ENCODE results near the gene FUT2.

Gene FUT2

GRCh38 chr19:48740164-48740972 lies 44.6 kb downstream of the FUT2 start, which contains the start of gene RASIP1 (continued):
- TF ChIP-seq TSHZ1 (tag by site-specific recombination; IDR thresholded peaks at IDR 0.05; ENCODE audit: borderline replicate concordance) (no peak), ZNF184 (tag by site-specific recombination; IDR thresholded peaks at IDR 0.05) (no peak), ZBTB21 (tag by site-specific recombination; IDR thresholded peaks at IDR 0.05) (no peak), ZNF19 (tag by site-specific recombination; IDR thresholded peaks at IDR 0.05; ENCODE audit: low read depth) (no peak), ZNF146 (tag by site-specific recombination; IDR thresholded peaks at IDR 0.05) (no peak), BCL11A (tag by site-specific recombination; IDR thresholded peaks at IDR 0.05; ENCODE audit: low read depth) (no peak), ZNF132 (tag by site-specific recombination; IDR thresholded peaks at IDR 0.05; ENCODE audit: borderline replicate concordance) (no peak)

- no peak overlapping the region for H3K4me3 ChIP-seq (ENCODE audit: low read depth, low read length)
- ChIA-PET CTCF (interaction anchor here (0.7 kb wide), 1 partner anchor 258 kb away, joined by 3 read pairs; no protein-coding TSS in a partner anchor), POLR2A (no interaction called here)
- H3K4me1 ChIP-seq (ENCODE audit: control insufficient read depth, insufficient read depth, low read length), result peaks cover 5% of the 10 kb centered on the region
- no peaks in the 10 kb centered on the region for H3K9me3 ChIP-seq (ENCODE audit: control insufficient read depth, insufficient read depth, low read depth, low read length)
- 0 out of 2 replicates have a peak overlapping the region, but pooled peaks have one; percentile 12 for H3K27ac ChIP-seq (ENCODE audit: extremely low read depth, low read depth, low read length)
- H3K36me3 ChIP-seq (ENCODE audit: control insufficient read depth in 2 of 2, insufficient read depth in 1 of 2, low read length in 2 of 2), result no peaks in the 10 kb centered on the region
- TF ChIP-seq ZIC2 (tag by site-specific recombination; IDR thresholded peaks at IDR 0.05) (no peak), SP2 (tag by site-specific recombination; IDR thresholded peaks at IDR 0.05) (peak; percentile 53), ZNF664 (tag by site-specific recombination; IDR thresholded peaks at IDR 0.05) (no peak), ZNF629 (tag by site-specific recombination; IDR thresholded peaks at IDR 0.05) (no peak), ZBTB11 (tag by site-specific recombination; conservative IDR thresholded peaks at IDR 0.05; ENCODE audit: low read depth) (no peak), ZNF248 (tag by site-specific recombination; IDR thresholded peaks at IDR 0.05) (no peak), ZNF843 (tag by site-specific recombination; IDR thresholded peaks at IDR 0.05) (no peak), KLF9 (tag by site-specific recombination; IDR thresholded peaks at IDR 0.05; ENCODE audit: low read depth) (peak; percentile 97), ZNF140 (tag by site-specific recombination; IDR thresholded peaks at IDR 0.05) (no peak), ZNF707 (tag by site-specific recombination; IDR thresholded peaks at IDR 0.05) (0 out of 2 replicates have a peak, but pooled peaks have one; percentile 13), ZNF501 (tag by site-specific recombination; IDR thresholded peaks at IDR 0.05) (no peak), ZBTB1 (tag by site-specific recombination; IDR thresholded peaks at IDR 0.05) (no peak), ZNF10 (tag by site-specific recombination; IDR thresholded peaks at IDR 0.05) (no peak), ZNF391 (tag by site-specific recombination; IDR thresholded peaks at IDR 0.05; ENCODE audit: borderline replicate concordance, low read depth) (no peak), ZNF354C (tag by site-specific recombination; IDR thresholded peaks at IDR 0.05; ENCODE audit: borderline replicate concordance, low read depth) (no peak), ZNF704 (tag by site-specific recombination; IDR thresholded peaks at IDR 0.05) (no peak), ZNF658 (tag by site-specific recombination; IDR thresholded peaks at IDR 0.05) (no peak), ZNF510 (tag by site-specific recombination; IDR thresholded peaks at IDR 0.05; ENCODE audit: insufficient replicate concordance) (no peak), ZNF600 (tag by site-specific recombination; IDR thresholded peaks at IDR 0.05) (no peak), SP3 (tag by site-specific recombination; IDR thresholded peaks at IDR 0.05) (peak; percentile 76), ZNF37A (tag by site-specific recombination; IDR thresholded peaks at IDR 0.05) (no peak)
Measured at GRCh38 chr19:48741129-48741999, 45.6 kb downstream of the FUT2 start.

All from HEK293 (cell line).